HG02610 (cell line): Measurements from ENCODE around the gene BLOC1S4.
A peak's percentile ranks its signal among the peaks of the same experiment; 100 is the strongest.

Experiments used
- ATAC-seq: cut with Tn5 transposase; IDR thresholded peaks from one replicate; pipeline ENCODE4 v1.9.1; 2021; ENCODE audit warnings: mild to moderate bottlenecking, moderate library complexity; ENCODE audit not compliant: unreplicated experiment

BLOC1S4 gene

DNA sequence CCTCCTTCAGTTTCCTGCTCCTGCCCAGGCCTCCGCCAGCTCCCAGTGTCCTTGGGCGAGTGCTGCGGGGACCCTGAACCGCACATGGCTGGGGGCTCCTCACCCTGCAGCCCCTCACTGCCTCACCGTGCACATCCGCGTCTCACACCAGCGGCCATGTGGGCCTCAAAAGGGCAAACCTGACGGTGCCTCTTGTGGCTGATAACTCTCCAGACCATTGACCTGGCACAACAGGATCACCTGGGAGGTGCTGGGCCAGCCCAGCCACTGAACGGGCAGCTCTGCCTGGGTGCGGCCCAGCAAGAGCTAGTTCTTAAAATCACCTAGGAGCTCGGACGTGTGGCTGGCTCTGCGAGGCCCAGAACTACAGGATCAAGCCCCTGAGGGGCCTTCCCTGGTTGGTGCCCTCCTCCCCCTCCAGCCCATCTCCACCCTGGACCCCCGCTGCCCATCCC, 26.4 kb upstream of the BLOC1S4 start:
- ATAC-seq = no peak

- no peak for ATAC-seq
Measured at GRCh38 chr4:6692379-6692778, 23.6 kb upstream of the BLOC1S4 start.

- ATAC-seq = no peak
Measured at GRCh38 chr4:6692806-6693205, 23.2 kb upstream of the BLOC1S4 start.

DNA sequence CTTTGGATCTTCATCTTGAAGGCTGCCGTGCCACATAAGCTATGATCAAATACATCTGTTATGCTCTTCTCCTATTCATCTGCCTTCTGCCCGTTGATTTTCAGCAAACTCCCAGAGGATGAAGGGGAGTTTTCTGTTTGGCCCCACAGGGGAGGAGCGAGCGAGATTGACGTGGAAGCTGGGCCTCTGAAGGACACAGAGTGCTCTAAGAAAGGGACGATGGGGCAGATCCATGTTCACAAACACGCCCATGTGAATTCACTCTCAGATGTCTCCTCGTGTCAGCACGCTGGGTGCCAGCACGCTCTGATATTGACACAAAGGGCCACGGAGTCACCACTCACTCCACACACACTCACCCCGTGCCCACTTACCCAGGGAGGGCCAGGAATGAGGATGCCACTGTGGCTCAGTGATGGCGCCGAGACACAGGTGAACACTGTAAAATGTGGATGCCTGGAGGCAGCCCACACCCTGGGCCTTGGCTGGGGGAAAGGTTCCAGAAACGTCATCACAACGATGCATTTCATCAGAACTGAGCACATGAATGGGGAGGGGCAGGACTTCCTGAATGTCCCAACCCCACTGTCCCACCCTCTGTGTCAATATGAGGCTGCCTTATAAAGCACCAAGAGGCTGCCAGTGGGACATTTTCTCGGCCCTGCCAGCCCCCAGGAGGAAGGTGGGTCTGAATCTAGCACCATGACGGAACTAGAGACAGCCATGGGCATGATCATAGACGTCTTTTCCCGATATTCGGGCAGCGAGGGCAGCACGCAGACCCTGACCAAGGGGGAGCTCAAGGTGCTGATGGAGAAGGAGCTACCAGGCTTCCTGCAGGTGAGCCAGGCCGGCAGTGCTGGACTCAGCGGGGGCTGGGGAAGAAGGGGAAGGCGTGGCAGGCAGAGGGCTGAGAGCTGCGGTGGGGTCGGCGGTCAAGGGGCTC, 22.5 kb upstream of the BLOC1S4 start, which contains the start of gene S100P:
Gene S100P (plus strand): TSS at position 648 of the 946 bp plus-strand sequence. CDS start 55 bp downstream, at position 703.
- ATAC-seq = no peak

DNA sequence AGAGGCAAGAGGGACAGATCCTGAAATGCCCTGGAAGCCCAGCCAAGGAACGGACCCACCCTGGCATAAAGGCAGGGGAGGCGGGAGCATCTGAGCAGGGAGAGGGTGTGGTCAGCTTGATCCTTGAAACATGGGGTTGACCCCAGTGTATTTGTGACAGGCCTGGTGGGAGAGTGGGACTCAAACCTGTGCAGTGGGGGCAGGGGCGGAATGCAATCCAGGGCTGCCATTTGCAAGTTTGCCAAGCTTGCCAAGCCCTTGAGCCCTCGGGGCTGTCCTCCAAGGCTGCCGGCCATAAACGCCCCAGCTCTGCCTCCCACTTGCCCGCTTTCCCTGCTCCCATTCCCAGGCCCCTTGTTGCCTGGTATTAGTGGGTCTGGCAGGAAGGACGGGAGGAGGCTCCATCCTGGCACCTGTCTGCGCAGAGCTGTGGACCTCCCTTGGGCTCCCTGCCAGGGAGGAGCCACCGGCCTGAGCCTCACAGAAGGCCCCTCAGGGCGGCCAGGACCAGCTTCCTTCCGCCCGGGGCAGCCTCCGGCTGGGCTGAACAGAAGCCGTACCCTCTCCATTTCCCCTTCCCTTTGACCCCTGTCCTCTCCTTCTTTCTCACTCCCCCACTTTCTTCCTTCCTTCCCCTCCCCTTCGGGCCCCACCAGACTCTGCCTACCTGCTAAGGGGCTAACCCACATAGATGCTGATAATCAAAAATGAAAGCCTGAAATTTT, 21.6 kb upstream of the BLOC1S4 start:
- ATAC-seq = no peak

GRCh38 chr4:6695660-6696610, 20.0 kb upstream of the BLOC1S4 start:
- ATAC-seq = no peak

- no peak for ATAC-seq
Measured at GRCh38 chr4:6696611-6697010, 19.4 kb upstream of the BLOC1S4 start.

DNA sequence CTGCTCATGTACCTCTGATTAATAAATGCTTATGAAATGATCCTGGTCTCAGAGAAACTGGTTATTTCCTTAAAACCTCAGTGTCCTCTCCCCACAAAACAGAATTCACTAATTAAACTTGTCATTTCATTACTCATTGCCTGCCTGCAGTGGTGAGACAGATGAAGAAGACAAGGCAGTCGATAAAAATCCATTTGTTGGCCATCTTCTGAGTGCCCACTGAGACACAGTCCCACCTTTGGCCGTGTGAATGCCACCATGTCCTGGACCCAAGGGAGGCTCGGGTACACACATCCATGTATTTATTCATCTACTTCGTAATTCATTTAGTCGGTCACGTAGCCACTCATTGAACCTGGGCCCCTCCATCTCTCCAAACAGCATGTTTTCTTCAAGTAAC, 18.8 kb upstream of the BLOC1S4 start:
- no peak for ATAC-seq

DNA sequence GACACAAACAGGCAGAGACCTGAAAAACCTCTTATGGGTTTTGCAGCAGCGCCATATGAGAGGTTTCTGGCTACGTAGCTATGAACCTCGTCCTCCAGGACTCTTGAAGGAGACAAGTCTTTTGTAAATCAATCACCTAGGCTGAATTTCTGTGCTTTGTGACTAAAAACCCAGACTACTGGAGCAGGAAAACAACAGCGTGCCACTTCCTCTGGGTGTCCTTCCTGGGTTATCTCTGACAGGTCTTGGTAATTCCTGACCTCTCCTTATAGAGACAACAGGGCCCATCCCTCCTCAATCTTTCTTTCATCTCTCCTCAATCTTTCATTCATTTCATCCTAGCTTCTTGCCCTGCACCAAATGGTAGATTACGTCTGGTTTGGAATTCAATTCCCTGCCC, 16.6 kb upstream of the BLOC1S4 start:
- ATAC-seq = no peak

GRCh38 chr4:6699903-6700302, 16.1 kb upstream of the BLOC1S4 start:
- no peak for ATAC-seq

- ATAC-seq = no peak
Measured at GRCh38 chr4:6701371-6701770, 14.6 kb upstream of the BLOC1S4 start.

GRCh38 chr4:6702761-6703160, 13.2 kb upstream of the BLOC1S4 start:
- ATAC-seq = no peak

DNA sequence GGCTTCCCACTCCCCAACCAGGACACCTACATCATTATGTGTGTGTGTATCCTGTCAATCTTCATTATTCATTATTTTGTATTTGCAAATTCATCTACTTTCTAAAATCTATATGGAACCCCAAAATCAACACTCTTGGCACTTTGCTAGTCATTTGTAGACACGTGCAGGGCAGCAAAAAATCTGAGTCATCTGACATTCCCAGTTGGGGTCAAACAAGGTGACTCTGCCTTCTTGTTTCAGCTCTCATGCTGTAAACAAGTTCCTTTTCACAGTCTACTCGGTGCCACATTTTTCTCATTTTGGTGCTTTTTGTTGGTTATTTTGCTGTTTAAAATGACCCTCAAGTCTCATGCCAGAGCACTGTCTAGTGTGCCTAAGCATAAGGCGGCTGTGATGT, 12.2 kb upstream of the BLOC1S4 start:
- ATAC-seq = no peak

GRCh38 chr4:6705646-6706045, 10.3 kb upstream of the BLOC1S4 start:
- ATAC-seq = no peak

GRCh38 chr4:6706173-6706572, 9.8 kb upstream of the BLOC1S4 start:
- no peak for ATAC-seq

- ATAC-seq = peak; percentile 53
Measured at GRCh38 chr4:6709230-6710114, 6.5 kb upstream of the BLOC1S4 start, which contains the start of gene MRFAP1L1. Gene MRFAP1L1, minus strand, starts transcription at chr4:6709865. Its CDS starts 236 bp downstream, at chr4:6709629.

DNA sequence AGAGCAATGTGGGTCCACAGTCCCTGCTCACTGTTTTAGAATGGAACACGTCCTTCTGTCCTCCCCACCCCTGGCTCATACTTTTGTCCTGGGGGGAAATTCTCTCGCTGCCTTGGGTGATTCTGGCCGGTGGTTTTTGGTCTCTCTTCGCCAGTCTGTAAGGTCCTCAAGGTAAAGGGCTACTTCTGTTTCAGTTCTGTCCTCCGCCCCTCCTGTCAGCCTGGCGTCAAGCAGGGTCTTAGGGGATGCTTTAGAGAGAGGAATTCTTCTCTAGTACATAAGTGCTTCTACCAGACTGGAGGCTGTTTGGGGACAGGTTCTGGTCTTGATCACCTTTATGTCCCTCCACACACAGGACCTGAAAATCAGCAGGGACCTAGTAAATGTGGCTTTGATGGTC, 5.7 kb upstream of the BLOC1S4 start:
- ATAC-seq = peak; percentile 18

GRCh38 chr4:6710996-6711395, 5.0 kb upstream of the BLOC1S4 start:
- ATAC-seq = no peak

DNA sequence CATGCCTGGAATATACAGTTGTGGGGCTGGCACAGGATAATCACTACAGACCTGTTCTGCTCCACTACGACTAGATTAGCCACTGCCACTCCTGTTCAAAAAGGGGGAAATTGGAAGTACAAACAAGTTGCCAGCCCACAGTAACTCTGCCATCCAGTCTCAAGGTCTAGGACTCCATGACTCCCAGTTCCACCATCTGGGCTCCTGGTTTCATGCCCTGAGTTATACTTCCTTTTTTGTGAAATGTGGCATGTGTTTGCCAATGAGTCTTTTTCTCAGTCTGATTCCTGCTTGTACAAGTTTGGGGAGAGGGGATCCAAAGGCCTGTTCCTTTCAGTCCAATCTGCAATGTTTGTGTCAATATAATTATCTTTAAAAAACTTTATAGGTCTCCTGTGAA, 1.0 kb upstream of the BLOC1S4 start:
- ATAC-seq = no peak

DNA sequence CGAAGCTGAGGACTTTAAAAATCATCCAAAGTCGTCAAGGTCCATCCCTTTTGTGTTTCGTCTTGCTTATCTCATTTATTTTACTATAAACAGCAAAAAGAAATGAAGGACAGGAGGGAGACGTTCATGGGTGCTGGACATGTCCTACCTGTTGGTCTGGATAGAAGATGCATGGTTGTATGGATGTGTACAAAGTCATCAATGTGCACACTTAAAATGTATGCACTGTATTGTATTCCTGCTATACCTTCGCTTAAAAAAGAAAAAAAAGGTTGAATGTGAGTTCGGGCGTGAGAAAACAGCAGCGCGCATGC, 313 bp upstream of the BLOC1S4 start:
- no peak for ATAC-seq
